Measurements from ENCODE around the gene RTN4R.

The RTN4R gene

DNA sequence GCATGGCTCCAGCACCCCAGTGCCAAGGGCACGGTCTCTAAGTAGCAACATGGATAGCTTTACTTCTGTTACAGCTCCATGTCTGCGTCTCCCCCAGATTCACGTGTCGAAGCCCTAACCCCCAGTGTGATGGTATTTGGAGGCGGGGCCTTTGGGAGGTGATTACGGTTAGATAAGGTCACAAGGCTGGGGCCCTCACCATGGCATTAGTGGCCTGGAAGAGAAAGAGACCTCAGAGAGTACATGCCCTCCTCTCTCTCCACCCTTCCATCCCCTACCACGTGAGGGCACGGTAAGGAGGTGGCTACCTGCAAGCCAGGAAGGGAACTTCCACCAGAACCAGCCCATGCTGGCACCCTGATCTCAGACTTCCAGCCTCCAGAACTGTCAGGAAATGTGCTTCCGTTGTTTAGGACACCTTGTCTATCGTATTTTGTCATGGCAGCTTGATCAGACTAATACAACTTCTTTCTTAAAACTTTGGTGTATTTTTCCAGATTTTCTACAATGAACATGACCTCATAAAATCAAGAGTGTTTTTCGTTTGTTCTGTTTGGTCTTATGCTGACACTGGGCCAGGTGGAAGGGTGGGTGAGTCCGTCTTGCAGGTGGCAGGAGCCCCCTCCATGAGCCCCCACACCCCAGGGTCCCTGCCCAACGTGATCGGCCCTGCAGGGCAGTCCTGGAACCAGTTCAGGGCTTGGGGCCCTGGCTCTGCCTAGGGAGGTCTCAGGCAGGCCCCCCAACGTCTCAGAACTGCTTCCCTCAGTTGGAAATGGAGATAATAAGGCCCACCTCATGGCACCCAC, 10.7 kb downstream of the RTN4R start:
- no peak for DNase-seq (ENCODE audit: low read depth, low spot score)

DNA sequence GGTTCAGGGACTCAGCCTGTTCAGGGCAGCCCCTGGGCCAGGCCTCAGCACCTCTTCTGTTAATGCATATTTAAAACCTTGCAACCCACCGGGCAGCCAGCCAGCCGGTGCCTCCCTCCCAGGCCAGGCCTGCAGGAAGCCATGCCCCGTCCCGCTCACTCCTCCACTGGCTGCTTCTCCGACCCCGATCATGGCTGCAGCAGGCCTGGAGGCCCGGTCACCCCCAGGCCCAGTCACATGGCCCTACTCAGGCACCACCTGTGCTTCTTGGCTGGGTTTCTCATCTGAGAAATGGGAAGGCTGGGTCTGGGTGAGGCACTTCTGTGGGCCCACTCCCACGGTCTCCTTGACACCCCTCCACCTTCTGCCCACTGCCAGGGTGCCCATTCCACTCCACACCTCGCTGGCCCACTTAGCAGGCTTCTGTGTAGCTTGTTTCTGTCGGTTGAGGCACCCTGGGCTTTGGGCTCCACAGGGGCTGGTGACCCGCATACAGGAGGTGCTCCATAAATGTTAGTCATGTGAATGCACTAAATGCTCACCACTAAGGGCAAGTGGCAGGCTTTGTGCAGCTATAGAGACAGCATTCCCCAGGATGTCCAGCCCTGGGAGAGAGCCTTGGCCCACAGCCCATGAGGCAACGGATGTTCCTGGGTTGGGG, 11.4 kb downstream of the RTN4R start:
- DNase-seq (ENCODE audit: low read depth, low spot score), result no peak

DNA sequence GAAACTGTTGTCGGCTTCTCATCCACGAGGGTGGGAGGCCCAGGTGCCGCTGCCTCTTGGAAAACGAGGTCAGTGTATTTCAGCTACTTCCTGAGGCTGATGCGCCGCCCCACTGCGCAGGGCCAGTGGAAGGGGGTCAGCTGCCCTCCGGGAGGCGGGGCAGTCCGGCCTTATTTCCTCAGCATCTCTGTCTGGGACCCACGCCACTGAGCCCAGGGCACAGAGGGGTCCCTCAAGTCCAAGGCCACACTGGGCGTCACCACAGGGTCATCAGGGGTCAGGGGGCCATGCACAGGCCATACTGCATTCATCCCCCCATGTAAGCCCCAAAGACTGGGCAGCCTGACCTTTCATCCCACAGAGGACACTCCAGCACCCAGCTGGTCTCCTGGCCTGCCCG, 12.1 kb downstream of the RTN4R start:
- no peak for DNase-seq (ENCODE audit: low read depth, low spot score)

DNA sequence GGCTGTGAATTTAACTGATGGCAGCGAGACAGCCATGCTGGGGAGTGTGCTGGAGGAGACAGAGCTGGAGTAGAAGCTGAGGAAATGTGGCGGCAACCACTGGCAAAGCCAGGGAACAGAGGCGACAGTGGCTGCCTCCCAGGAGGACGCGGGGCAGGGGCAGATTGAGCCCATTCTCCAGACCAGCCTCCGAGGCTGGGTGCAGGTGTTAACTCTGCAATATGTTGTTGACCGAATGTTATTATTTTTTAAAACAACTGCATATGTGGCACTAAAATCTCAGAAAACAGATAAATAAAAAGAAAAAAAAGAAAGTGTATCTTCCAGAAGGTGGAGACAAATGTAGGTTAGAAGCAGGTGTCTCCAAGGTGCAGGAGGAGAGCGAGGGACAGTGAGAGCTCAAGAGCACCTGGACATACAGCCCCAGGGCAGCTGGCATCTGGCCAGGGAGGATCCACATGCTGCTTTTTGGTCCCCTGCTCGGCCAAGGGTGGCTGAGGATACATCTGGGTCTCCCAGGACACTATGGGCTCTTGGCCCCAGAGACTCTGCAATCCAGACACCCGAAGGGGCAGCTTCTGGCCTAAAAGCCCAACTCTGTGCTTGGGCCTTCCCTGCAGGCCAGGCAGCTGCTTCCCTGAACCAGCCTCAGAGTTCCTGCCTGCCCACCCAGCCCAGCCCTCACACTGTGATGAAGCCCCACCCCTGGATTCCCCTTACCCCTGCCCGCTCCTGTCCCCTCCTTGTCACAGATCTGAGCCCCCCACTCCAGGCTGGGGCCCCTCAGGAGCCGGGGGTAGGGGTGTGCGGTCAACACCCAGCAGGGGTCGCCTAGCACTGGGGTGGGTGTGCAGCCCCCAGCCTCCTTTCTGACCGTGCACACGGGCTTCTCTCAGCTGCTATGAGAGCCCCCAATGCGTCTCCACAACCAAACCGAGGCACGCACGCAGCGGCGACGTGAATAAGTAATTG, 12.9 kb downstream of the RTN4R start:
- DNase-seq (ENCODE audit: low read depth, low spot score), result no peak

DNA sequence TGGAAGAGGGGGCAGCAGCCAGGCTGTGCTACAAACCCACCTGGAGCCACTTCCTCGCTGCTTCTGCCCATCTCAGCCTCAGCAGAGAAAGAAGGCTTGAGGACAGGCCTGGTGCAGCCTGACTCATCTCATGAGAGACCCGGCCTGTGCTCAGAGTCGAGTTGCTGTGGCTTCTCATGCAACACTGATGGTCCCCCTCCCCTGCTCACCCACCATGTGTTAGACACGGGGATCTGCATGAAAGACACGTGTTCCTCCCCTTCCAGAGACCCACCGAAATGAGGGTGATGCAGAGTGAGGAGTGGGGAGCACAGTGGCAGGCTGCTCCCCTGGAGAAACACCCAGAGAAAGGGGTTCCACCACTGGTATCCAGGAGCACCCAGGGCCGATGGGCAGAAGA, 15.0 kb downstream of the RTN4R start:
- DNase-seq (ENCODE audit: low read depth, low spot score), result no peak

DNA sequence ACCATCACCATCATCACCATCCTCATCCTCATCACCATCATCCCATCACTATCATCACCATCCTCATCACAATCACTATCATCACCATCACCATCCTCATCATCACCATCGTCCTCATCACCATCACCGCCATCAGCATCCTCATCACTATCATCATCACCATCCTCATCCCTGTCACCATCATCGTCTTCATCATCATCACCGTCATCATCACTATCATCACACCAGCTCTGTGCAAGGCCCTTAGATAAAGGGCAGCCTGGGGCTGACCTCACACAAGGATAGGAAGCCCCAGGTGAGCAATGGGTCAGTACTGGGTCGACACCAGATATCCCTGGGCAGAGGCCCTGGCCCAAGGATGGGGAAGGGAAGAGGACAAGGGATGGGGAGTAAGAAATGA, 16.1 kb downstream of the RTN4R start:
- no peak for DNase-seq (ENCODE audit: low read depth, low spot score)

DNA sequence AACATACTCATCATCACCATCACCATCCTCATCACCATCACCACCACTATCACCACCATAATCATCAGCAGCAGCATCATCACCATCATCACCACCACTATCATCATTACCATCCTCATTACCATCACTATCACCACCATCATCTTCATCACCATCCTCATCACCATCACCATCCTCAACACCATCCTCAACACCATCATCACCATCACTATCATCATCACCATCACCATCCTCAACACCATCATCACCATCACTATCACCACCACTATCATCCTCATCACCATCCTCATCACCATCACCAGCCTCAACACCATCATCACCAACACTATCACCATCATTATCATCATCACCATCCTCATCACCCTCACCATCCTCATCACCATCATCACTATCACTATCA, 16.6 kb downstream of the RTN4R start:
- DNase-seq (ENCODE audit: low read depth, low spot score), result no peak

DNA sequence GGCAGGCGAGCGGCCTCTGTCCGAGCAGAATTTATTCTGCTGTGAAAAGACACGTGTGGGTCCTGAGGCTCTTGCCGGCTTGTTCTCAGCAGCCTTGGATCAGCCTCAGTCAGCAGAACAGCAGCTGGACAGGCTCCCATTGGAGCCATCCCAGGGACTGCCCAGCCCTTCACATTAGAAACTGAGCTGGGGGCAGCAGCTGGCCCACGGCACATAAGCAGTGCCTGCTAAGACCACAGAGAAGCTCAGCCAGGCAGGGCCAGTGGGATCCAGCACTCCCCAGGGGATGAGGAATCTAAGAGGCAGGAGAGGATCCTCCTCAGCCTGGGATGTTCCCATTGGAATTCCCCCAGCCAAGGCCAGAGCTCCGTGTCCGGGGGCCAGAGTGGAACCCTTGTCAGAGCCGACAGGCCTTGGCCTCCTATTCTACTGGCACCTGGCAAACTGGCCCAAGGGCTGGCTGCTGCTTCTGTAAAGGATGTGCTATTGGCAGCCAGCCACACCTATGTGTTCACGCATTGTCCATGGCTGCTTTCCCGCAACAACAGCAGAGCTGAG, 18.2 kb downstream of the RTN4R start:
- DNase-seq (ENCODE audit: low read depth, low spot score), result peak; percentile 46

DNA sequence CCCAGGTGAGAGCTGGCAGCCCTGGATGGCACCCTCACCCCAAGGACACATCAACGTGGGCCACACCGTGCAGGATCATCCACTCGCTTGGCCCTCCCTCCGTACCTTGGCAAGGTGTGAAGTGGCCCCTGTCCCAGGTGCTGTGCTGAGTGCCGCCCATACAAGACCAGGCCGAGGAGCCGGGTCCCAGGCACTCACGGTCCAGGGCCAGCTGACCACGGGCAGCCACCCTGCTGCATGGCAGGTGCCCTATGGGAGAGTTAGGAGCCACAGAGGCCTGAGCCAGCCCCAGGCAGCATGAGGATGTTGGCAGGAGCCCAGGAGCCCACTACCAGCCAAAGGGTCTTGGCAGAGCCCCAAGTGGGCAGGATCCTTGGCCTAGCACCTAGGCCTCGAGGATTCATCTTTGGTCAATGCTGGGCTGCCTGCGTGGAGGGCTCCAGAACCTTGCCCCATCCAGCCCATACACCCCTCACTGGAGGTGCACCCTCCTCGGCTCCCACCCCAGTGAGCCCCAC, 19.6 kb downstream of the RTN4R start:
- no peak for DNase-seq (ENCODE audit: low read depth, low spot score)

DNA sequence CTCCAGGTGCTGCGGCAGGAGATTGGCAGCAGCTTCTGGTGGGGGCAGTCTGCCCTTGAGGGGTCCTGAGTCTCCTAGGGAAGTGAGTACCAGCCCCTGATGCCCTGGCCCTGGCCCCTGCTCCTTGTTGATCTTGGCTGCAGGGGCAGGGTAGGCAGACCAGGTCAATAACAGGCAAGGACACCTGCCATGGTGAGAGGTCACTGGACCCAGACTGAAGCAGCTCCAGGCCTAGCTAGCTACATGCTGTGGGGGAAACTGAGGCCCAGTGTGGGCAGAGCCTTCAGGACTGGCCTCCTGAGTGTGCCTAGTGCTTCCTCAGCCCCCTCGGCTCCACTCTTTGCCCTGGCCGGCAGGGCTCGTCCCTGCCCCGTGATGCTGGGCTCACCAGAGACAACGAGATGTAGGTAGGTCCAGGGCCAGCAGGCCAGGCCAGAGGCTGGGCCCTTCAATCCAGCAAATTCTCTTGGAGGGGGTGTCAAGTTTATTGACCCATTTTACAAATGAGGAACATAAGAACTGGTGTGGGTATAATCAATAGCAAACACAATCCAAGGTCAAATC, 20.4 kb downstream of the RTN4R start:
- no peak for DNase-seq (ENCODE audit: low read depth, low spot score)

DNA sequence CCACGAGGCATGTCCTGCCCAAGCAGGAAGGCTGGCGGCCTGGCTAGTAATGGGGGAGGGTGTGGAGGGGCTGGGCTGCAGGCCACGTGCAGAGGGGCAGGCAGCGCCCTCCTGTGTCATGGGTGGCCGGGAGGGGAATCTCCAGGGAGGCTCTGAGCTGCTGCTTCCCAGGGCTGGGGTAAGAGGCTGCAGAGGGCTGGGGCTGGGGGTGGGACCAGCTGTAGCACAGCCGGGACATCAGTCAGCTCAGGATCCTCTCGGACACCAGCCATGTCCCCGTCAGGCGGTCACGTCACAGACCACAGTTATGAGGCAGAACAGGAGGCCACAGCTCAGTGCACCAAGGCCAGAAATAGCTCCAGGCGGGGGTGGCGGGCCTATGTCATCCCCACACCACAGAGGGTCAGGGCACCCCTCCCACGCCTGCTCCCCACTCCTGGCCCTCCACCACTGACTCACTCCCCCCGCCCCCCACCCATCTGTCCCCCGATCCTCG, 21.1 kb downstream of the RTN4R start:
- peak; percentile 46 for DNase-seq (ENCODE audit: low read depth, low spot score)

DNA sequence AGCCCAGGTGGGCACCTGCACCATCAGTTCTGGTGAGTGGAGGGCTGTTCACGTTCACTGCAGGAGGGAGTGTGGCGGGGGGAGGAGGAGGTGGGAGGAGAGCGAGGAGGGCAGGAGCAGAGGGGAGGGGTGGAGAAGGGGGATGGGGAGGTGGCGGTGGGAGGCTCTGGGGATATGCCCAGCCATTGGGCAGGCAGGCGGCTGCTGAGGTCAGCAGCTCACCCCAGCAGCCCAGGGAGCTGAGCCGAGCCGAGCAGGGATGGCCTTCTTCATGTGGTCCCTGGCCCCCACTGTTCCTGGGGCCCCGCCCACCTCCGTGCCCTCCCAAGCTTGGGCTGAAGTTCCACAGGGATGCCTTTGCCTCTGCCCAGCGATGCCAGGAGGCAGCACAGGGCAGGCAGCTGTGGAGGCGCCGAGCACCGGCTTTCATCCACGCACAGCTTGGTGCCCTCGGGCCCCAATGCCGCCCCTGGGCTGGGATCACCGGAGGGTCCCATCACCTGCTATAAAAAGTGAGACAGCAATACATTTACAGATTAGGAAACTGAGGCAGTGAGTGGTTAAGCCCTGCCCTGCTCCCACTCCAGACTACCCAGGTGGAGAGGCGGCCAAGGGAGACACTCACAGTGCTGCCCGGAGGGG, 21.6 kb downstream of the RTN4R start:
- DNase-seq (ENCODE audit: low read depth, low spot score), result no peak

DNA sequence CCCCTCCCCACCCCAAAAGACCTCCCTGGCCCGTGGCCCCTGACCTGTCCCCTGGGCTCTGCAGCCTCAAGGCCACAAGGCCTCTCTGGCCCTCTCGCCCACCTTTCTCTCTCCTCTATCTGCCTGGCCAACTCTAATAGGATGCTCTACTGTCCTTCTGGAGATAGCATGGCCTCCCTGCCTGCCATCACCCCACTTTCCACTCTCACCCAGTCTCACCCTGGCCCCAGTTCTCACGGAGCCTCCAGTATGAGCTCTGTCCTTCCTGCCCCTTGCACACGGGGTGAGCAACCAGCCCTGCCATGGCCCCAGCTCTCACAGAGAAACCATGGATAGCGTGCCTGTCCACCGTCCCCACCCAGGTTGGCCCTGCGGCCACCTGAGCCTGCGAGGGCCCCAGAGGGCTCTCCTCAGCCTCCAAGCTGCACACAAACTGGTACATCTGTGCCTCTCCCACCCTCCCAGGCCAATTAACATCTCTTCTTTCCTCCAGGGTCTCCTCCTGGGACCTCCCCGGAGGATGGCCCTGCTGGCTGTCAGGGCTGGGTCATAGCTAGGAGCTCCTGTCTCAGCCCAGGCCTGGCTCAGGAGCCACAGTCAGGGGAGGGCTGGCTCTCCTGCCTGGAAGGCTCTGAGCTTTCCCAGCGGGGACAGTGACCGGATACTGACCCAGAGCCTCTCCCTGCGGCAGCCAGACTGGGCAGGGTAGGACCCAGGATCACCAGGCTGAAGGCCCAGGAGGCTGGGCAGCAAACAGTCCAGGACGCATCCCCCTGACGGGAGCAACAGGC, 22.3 kb downstream of the RTN4R start:
- no peak for DNase-seq (ENCODE audit: low read depth, low spot score)

DNA sequence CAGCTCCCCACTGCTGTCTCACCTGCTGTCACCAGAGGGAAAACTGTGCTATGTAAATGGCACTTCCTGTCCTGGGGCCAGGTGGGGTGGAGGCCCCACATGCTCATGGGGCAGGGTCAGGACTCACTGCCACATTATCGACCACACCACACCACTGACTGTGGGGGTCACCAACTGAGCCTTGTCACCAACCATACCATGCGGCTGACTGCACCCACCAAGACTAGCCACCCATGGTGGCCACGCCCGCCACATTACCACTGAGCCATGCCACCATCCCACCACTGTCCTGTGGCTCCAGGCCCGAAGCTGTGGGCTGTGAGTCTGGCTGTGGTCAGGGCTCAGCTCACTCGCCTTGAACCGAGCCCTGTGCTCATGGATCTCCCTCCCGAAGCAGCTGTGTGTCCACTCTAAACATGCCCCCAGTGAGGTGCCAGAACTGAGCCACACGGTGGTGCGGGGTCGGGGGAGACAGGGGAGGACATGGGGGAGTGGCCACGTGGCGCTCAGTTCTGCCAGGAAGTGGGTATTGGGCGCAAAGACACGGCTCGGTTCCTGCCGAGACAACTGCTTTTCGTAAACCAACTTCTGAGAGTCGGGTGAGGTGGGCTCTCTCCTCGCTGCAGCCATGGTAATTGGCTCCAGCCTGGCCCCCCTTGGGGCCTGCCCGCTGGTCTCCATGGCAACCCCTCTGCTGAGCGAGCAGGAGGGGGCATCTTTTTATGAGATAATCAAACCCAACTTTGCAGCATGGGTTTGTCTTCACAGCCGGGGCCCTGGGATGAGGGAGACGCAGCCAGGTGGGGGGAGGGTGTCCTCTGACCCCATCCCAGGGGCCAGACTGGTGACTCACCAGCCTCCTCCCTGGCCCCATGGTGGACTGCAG, 23.2 kb downstream of the RTN4R start:
- DNase-seq (ENCODE audit: low read depth, low spot score), result no peak

DNA sequence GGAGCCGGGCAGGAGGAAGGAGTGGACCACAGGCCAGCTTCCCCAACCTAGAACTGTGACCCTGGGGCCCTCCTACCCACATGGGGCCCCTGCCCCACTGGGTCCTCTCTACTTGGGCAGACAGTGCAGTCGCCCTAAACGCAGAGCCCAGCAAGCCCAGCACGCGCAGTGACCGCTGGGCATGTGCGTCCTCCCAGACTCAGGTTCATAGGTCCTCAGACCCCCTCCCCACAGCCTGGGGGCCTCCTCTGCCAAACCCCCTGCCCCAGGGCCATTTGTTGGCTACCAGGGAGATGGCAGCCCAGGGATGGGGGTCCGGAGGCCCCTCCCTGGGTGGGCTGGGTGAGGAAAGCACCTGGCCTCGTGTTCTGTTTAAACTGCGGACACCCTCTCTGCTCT, 23.9 kb downstream of the RTN4R start:
- no peak for DNase-seq (ENCODE audit: low read depth, low spot score)

DNA sequence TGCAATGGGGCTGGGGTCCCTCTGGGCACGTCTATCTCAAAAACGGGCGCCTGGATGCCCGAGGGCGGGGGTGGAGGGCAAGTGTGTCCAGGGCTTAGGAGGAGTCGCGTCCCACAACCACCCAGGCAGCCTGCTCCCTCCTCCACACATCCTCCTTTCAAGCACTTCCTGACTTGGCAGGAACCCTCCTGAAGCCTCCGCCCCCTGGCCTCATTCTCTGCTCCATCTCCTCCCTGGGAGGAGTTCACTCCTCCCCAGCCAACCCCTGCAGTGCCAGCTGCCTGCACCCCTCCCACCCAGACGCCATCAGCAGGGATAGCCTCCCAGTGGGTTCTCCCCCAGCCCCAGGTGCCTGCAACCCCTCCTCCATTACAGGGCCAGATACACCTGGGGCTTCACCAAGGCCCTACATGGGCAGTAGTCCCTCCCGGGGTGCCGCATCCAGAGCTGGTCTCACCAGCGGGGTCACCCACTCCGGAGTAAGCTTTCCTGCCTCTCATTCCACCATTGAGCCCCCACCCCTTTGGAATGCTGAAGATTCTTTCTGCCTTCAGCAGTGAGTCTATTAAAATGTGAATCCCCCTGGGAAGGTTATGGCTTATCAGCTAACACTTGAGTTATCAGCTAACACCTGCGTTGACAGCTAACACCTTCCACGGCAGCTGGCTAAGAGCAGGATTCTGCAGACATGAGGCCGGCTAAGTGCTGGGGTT, 24.4 kb downstream of the RTN4R start:
- peak; percentile 79 for DNase-seq (ENCODE audit: low read depth, low spot score)

DNA sequence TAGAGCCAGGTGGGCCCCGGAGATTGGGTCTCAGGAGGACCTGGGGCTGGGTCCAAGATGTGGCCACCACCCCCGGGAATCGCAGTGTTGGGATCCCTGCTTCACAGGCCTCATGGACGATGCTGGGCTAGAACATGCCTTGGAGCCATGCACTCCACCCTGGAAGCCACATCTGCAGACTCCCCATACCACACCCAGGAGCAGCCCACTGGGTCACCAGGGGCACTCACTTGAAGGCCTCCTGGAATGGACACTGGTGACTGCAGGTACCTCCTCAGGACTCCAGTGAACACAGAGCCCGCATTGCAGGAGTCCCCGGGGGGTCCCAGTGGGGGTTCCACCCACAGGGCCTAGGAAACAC, 25.0 kb downstream of the RTN4R start:
- DNase-seq (ENCODE audit: low read depth, low spot score), result no peak
